ENCODE measurements around the gene ZFYVE19. TPM values are rescaled to one million over a fixed set of nuclear protein-coding genes. Genes with fewer than 3 reads are reported as not detected.
A peak's percentile ranks its signal among the peaks of the same experiment; 100 is the strongest.

ZFYVE19 gene
- total RNA-seq, 2 donors from 2014 or later = 39.8 to 43.3 TPM

GRCh38 chr15:40838756-40839155, 31.9 kb downstream of the ZFYVE19 start:
- no peaks in the 10 kb centered on the region for H3K9me3 ChIP-seq
- DNase-seq (ENCODE audit: low spot score) = no peak
- 83% methylated on average over 5 of the region's 5 CpGs for WGBS
- H3K27me3 ChIP-seq (replicated peaks; ENCODE audit: insufficient read depth) = no peaks in the 10 kb centered on the region
- TF ChIP-seq POLR2A (IDR thresholded peaks at IDR 0.05) = no peak
- no peak for TF ChIP-seq POLR2AphosphoS5 (IDR thresholded peaks at IDR 0.05)
- no peak for TF ChIP-seq CTCF (IDR thresholded peaks at IDR 0.05)
- H3K36me3 ChIP-seq = no peaks in the 10 kb centered on the region
- H3K27ac ChIP-seq = no peak overlapping the region
- H3K4me1 ChIP-seq (replicated peaks) = no peaks in the 10 kb centered on the region
- intact Hi-C loops (cut with DNase I) = no loop called here
- H3K4me3 ChIP-seq = no peak overlapping the region

- Histone ChIP-seq H3K36me3 (no peaks in the 10 kb centered on the region), H3K9me3 (no peaks in the 10 kb centered on the region), H3K27ac (no peak overlapping the region), H3K27me3 (replicated peaks; ENCODE audit: insufficient read depth) (no peaks in the 10 kb centered on the region), H3K4me3 (no peak overlapping the region), H3K4me1 (replicated peaks) (no peaks in the 10 kb centered on the region)
- WGBS = 84% methylated on average over 2 of the region's 2 CpGs
- DNase-seq (ENCODE audit: low spot score) = no peak
- no peak for TF ChIP-seq POLR2A (IDR thresholded peaks at IDR 0.05)
- intact Hi-C loops (cut with DNase I) = no loop called here
These were observed 34.9 kb downstream of the ZFYVE19 start for GRCh38 chr15:40841741-40842140.

- DNase-seq (ENCODE audit: low spot score) = no peak
- peak overlapping the region; percentile 96 to 97 for H3K27ac ChIP-seq
- no peak for TF ChIP-seq CTCF (IDR thresholded peaks at IDR 0.05)
- TF ChIP-seq POLR2AphosphoS5 (IDR thresholded peaks at IDR 0.05) = no peak
- TF ChIP-seq POLR2A (IDR thresholded peaks at IDR 0.05) = no peak
- peak overlapping the region; percentile 73 to 79 for H3K4me3 ChIP-seq
- intact Hi-C loops (cut with DNase I) = no loop called here
- H3K36me3 ChIP-seq = no peaks in the 10 kb centered on the region
- H3K9me3 ChIP-seq = no peaks in the 10 kb centered on the region
- no peaks in the 10 kb centered on the region for H3K4me1 ChIP-seq (replicated peaks)
- no peaks in the 10 kb centered on the region for H3K27me3 ChIP-seq (replicated peaks; ENCODE audit: insufficient read depth)
- WGBS = 22% methylated on average over 31 of the region's 34 CpGs
These were observed 36.5 kb downstream of the ZFYVE19 start for GRCh38 chr15:40843261-40843884.

- TF ChIP-seq POLR2AphosphoS5 (IDR thresholded peaks at IDR 0.05) = peak; percentile 39
- no peak for TF ChIP-seq CTCF (IDR thresholded peaks at IDR 0.05)
- TF ChIP-seq POLR2A (IDR thresholded peaks at IDR 0.05) = peak; percentile 80
- intact Hi-C loops (cut with DNase I) = no loop called here
These were observed 37.2 kb downstream of the ZFYVE19 start, which contains the start of gene SPINT1 for GRCh38 chr15:40843885-40844695. TSS of gene SPINT1 (plus strand) at chr15:40844048. CDS start at chr15:40844555, 507 bp downstream.

GRCh38 chr15:40844696-40845030, 37.8 kb downstream of the ZFYVE19 start:
- peak overlapping the region; percentile 73 to 79 for H3K4me3 ChIP-seq
- no peaks in the 10 kb centered on the region for H3K4me1 ChIP-seq (replicated peaks)
- TF ChIP-seq CTCF (IDR thresholded peaks at IDR 0.05) = peak in 2 of 4 experiments; percentile 0 to 9
- no peak for TF ChIP-seq POLR2A (IDR thresholded peaks at IDR 0.05)
- intact Hi-C loops (cut with DNase I) = no loop called here
- peak overlapping the region; percentile 96 to 97 for H3K27ac ChIP-seq
- H3K27me3 ChIP-seq (replicated peaks; ENCODE audit: insufficient read depth) = no peaks in the 10 kb centered on the region
- 2% methylated on average over 14 of the region's 28 CpGs for WGBS
- DNase-seq (ENCODE audit: low spot score) = no peak
- H3K9me3 ChIP-seq = no peaks in the 10 kb centered on the region
- no peaks in the 10 kb centered on the region for H3K36me3 ChIP-seq

More at GRCh38 chr15:40843885-40844695, 37.2 kb downstream of the ZFYVE19 start, which contains the start of gene SPINT1:
- WGBS = under 1% methylated on average over 81 of the region's 89 CpGs
- H3K9me3 ChIP-seq = no peaks in the 10 kb centered on the region
- peak; percentile 73 for DNase-seq (ENCODE audit: low spot score)
- no peaks in the 10 kb centered on the region for H3K36me3 ChIP-seq
- H3K4me3 ChIP-seq = peak within 1 kb of the TSS; percentile 73 to 79
- H3K27me3 ChIP-seq (replicated peaks; ENCODE audit: insufficient read depth) = no peaks in the 10 kb centered on the region
- peak within 1 kb of the TSS; percentile 96 to 97 for H3K27ac ChIP-seq
- no peaks in the 10 kb centered on the region for H3K4me1 ChIP-seq (replicated peaks)

All from prostate gland (tissue), 2 donors.